GM12801 (cell line): Measurements from ENCODE around the gene DMRTB1.

ENCODE experiments used
- CTCF ChIP-seq: IDR thresholded peaks from one replicate; pipeline ENCODE4 v1.5.1; 2011; ENCODE audit warnings: control low read depth; ENCODE audit not compliant: insufficient read length; ENCODE audit errors: extremely low read depth

The DMRTB1 gene

DNA sequence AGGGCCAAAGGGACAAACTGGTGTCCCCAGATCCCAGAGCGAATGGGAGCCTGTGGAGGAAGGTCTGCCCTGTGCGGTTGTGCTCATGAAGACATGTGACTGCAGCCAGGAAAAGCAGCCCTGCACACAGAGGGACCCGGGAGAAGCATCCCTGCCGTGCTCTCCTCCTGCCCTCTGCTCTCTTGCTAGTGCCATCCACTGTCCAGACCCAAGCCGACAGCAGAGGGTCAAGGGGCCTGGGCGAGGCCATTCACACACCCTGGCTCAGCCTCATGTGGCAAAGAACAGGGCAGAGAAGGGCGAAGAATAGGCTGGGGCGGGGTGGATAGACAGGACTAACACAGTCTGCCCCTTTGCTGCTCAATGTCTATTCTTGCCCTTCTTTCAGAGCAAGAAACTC lies 17.4 kb downstream of the DMRTB1 start:
- no peak for TF ChIP-seq CTCF

- TF ChIP-seq CTCF: no peak
These were observed 18.7 kb downstream of the DMRTB1 start for GRCh38 chr1:53477651-53478501.

GRCh38 chr1:53478502-53478818 lies 19.3 kb downstream of the DMRTB1 start:
- TF ChIP-seq CTCF: no peak

- TF ChIP-seq CTCF: no peak
These were observed 21.5 kb downstream of the DMRTB1 start for GRCh38 chr1:53480678-53481077.

DNA sequence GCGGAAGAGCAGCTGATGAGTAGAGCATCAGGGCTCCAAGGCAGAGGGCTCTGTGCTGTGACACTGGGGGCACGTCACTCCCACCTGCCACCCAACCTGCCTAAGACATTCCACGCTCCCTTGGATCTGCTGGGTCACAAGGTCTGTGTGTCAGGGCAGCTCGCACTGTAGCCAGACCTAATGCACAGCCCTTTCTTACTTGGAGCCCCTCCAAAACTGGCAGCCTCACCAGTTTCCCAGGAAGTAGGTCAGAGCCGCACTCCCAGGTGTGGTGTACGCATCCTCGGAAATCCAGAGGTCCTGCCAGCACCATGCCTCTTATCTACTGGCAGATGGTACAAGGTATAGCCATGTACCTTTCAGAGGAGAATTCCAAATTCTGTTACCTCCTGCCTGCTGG lies 22.3 kb downstream of the DMRTB1 start:
- no peak for TF ChIP-seq CTCF

- no peak for TF ChIP-seq CTCF
These were observed 23.4 kb downstream of the DMRTB1 start for GRCh38 chr1:53482441-53483153.

GRCh38 chr1:53483170-53483569 lies 24.0 kb downstream of the DMRTB1 start:
- no peak for TF ChIP-seq CTCF
